ENCODE measurements around the gene NDST3.
"Not testable (repeated sequence)": the region's sequence is repeated elsewhere in the genome, so short reads cannot be mapped to it uniquely, and the experiment has no call there.

The NDST3 gene

GRCh38 chr4:118254368-118254767, 220.1 kb downstream of the NDST3 start:
- TF ChIP-seq CTCF (conservative IDR thresholded peaks at IDR 0.05) = no peak
- H3K27ac ChIP-seq = no peak overlapping the region

- no peak for TF ChIP-seq CTCF (conservative IDR thresholded peaks at IDR 0.05)
- no peak overlapping the region for H3K27ac ChIP-seq
Observed at GRCh38 chr4:118259111-118259510, 224.8 kb downstream of the NDST3 start.

GRCh38 chr4:118260309-118260708, 226.0 kb downstream of the NDST3 start:
- H3K27ac ChIP-seq = no peak overlapping the region
- TF ChIP-seq CTCF (conservative IDR thresholded peaks at IDR 0.05) = no peak

GRCh38 chr4:118264096-118264495, 229.8 kb downstream of the NDST3 start:
- no peak for TF ChIP-seq CTCF (conservative IDR thresholded peaks at IDR 0.05)
- no peak overlapping the region for H3K27ac ChIP-seq

GRCh38 chr4:118265312-118266144, 231.2 kb downstream of the NDST3 start:
- H3K27ac ChIP-seq = no peak overlapping the region; the same call in 1 of the 2 replicates
- TF ChIP-seq CTCF (conservative IDR thresholded peaks at IDR 0.05) = no peak

GRCh38 chr4:118266145-118266496, 231.8 kb downstream of the NDST3 start:
- H3K27ac ChIP-seq = not testable (repeated sequence)

- H3K27ac ChIP-seq = no peak overlapping the region
- no peak for TF ChIP-seq CTCF (conservative IDR thresholded peaks at IDR 0.05)
Observed at GRCh38 chr4:118268780-118269179, 234.5 kb downstream of the NDST3 start.

GRCh38 chr4:118270492-118270891, 236.2 kb downstream of the NDST3 start:
- H3K27ac ChIP-seq = no peak overlapping the region
- peak; percentile 70 for TF ChIP-seq CTCF (conservative IDR thresholded peaks at IDR 0.05)

Data from VCaP (cell line).